GM19397 (cell line): Measurements from ENCODE around the gene SLC16A10.

ENCODE experiments used
- ATAC-seq: cut with Tn5 transposase; IDR thresholded peaks from one replicate; pipeline ENCODE4 v1.9.1; 2021; ENCODE audit warnings: mild to moderate bottlenecking, moderate library complexity; ENCODE audit not compliant: unreplicated experiment

SLC16A10 gene

DNA sequence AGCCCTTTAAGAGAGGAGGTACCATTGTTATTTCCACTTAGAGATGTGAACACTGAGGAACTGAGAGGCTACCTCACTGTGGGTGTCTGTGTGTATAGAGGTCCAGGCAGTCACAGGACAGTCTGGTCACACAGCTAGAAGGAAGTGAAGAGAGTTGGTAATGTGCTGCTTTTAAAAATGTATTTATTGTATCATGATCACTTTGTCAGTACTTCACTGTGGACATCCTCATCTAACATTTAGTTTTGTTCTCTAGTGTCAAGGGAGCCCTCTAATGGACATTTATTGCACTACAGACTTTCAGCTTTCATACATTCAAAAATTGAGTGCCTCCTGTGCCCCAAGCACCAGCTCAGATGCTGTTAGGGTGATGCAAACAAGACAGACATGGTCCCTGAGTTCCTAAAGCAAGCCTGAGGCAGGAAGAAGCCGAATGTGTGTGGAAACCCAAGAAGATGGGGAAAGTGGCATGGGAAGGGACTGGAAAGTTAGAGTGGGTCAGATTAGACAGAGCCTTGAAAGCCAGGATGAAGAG is 123.0 kb downstream of the SLC16A10 start:
- ATAC-seq = peak; percentile 57

DNA sequence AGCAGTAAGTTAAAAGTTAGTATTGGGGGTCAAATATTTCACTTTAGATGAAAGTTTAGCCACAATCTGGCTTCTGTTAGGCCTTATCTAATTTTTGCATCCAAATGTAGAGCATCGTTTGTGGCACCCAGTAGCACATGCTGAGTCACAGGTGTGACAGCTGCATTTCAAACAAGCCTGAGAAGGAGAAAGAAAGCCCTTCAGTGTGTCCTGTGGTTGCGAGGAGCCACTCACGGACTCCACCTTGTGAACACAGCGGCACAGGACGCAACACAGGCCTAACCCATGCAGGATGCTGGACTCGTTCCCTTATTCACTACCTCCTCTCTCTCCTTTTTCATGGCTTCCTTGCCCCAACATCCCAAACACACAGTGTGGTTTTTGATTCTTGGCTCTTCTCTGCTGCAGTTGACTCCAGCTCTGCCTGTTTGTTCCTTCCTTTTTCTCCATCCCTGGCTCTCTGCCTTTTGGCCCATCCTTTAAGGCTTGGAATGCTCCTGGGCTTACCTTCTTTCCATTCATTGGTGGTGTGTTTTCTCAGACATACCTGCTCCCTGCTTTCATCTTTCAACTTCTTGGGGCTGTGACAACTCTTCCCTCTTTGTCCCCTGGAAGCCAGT is 124.2 kb downstream of the SLC16A10 start:
- ATAC-seq = no peak

DNA sequence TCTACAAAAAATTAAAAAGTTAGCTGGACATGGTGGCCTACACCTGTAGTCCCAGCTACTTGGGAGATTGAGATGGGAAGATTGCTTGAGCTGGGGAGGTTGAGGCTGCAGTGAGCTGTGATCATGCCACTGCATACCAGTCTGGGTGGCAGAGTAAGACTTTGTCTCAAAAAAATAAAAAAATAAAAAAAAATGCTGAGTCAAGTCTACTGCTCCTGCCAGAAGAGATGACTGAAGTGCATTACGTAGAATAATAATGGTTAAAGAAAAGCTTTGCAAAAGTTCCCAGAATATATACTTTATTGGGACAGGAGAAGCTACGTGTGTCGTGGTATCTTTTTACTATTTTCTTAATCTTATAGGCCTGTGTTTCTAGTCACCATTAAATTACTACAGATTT is 125.3 kb downstream of the SLC16A10 start:
- ATAC-seq = no peak

DNA sequence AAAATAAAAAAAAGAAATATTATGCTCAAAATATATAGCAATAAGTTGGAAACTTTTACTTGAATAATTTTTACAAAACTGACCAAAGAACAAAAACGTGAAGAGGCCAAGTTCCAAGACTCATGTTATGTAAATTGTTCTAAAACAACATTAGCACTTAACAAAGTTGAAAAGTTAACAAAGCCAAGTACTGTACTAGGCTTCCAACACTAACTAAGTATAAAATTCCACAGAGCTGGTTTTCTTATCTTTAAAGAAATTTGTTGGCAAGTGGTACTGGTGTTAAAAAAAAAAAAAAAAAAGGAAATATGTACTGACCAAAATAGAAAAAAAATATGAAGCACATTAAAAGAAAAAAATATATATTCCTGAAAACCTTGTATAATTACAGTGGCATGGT is 127.8 kb downstream of the SLC16A10 start:
- ATAC-seq = no peak

DNA sequence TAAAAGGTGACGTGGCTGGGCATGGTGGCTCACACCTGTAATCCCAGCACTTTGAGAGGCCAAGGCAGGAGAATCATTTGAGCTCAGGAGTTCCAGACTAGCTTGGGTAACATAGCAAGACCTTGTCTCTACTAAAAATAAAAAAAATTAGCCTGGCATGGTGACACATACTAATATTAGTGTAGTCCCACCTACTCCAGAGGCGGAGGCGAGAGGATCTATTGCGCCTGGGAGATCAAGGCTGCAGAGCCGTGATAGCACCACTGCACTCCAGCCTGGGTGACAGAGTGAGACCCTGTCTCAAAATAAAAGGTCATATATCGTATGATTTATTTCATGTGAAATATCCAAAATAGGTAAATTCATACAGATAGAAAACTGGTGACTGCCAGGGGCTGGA is 132.5 kb downstream of the SLC16A10 start:
- no peak for ATAC-seq

DNA sequence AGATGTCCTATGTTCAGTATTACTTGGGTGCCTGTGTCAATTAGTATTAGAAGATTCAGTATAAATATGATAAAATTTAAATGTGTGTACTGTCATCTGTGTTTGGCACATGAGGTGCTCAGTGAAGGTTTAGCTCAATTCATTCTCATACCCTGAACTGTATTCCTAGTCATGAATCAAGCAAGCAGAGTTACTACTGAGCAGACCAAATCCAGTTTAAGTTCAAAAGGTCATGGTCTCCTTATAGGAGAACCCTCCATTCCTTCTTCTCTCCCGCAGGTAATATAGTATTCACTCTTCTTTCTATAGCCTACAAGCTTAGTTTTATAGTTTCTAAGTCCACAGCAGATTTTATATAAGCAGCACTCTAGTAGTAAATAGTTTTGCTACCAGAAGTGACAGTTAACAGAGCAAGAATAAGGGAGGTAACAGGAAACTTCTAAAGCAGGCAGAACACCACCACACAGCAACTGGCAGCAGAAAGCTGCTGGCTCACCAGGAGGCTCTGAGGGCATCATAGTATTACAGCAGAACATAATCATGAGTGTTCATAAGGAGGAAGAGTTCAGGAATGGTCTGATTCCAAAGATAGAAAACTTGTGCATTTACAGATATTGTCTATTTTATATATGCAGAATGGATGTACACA is 133.2 kb downstream of the SLC16A10 start:
- ATAC-seq = no peak

DNA sequence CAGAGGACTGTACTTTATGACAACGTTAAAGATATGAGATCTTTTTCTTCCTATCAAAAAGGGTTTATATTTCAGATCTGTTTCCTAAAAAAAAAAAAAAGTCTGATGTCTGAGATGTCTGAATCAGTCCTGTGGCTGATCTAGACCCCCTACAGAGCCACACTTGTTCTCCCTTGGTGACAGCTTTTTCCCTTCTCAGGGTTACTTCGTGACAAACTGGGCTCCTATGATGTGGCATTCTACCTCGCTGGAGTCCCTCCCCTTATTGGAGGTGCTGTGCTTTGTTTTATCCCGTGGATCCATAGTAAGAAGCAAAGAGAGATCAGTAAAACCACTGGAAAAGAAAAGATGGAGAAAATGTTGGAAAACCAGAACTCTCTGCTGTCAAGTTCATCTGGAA is 134.5 kb downstream of the SLC16A10 start:
- no peak for ATAC-seq

DNA sequence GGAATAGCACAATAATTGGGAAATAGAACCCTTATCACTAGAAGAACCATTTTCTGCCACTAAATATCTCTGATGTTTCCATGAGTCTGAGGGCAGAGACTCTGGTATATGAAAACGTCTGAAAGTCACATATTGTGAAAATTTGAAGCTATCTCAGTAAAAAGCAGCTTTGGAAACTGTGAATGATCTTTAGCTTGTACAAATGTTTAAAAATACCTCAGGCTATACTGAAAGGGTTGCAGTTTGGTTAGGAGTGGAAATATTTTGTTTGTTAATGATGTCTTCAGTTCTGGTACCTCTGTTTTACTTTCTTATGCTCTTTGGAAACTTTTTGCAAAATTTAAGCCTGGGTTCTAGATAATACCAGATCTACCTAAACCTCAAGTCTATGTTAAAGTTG is 135.0 kb downstream of the SLC16A10 start:
- ATAC-seq = no peak

DNA sequence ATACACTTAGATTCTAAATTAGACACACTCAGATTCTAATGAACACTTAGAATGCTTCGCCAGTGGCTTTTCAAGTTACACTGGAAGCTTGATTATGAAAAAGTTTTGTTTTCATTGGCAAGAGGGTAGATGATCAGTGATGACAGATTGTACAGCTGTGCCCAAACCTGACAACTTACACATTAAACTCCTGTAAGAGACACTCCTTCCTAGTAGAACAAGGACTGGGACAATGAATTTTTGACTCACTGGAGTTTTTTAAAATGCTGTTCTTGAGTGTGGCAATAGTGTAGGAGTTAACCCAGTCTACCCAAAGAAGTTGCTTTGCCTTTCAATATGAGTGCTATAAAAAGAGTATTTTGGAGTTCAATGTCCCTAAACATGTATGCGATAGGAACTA is 140.8 kb downstream of the SLC16A10 start:
- no peak for ATAC-seq

DNA sequence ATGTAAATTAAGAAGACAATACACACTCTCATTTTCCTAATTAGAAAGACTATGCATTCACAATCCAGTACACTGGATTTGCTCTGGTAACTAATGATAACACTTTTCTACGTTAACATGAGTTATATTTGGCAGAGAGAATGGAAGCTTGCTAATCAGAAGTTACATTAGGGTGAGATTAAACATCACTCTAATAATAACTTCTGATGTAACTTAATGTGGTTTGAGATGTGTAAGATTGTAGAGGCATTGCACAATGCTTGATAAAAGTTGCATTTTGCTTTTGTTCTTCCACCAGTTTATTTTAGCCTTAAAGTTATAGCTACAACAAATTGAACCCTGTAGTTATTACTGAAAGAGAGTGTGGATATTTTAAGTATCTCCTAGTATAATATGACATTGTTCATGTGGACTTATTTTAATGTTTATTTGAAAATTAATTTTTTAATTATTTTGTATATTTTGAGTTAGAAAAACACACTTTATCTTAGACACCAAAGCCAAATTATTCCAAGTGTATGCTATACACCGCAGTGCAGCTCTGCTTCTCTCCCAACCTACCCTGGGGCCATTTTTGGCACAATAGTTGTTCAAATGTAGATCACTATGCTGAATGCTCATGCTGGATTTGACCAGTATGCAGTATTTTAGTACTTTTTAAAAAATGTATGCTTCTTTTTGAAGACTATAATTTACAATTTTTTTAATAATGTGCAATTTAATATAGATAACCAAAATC is 143.2 kb downstream of the SLC16A10 start:
- ATAC-seq = no peak

DNA sequence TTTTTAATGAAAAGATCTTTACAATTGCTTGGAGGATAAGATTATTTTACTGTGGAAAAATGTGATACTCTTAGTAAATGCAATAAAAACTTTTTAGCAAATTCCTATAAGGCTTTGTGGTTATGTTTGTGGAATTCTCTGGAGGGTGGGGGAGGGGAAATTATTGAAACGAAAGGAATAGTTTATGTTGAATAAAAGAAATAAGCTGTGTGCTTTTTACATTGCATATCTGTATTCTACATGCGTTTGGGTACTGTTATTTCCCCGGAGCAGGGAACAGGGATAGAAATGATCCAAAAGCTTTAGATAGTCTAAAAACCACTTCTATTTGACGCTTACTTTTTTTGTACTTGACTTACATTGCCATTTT is 143.8 kb downstream of the SLC16A10 start:
- no peak for ATAC-seq

DNA sequence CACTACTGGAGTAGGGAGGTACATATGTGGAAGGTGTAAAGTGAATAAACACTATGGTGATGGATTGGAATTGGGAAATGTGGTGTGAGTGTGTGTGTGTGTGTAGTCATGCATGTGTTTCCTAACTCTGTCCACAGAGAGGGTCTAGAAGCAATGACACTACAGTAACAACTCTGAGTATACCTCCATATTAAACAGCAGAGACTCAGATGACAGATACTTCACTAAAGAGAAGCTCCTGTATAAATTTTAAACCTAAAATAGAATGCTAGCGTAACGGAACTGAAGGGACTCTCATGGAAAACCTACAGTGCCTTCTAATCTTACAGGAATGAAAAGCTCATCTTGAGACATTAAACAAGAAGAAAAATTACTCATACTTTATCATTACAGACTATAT is 150.5 kb downstream of the SLC16A10 start:
- ATAC-seq = no peak

DNA sequence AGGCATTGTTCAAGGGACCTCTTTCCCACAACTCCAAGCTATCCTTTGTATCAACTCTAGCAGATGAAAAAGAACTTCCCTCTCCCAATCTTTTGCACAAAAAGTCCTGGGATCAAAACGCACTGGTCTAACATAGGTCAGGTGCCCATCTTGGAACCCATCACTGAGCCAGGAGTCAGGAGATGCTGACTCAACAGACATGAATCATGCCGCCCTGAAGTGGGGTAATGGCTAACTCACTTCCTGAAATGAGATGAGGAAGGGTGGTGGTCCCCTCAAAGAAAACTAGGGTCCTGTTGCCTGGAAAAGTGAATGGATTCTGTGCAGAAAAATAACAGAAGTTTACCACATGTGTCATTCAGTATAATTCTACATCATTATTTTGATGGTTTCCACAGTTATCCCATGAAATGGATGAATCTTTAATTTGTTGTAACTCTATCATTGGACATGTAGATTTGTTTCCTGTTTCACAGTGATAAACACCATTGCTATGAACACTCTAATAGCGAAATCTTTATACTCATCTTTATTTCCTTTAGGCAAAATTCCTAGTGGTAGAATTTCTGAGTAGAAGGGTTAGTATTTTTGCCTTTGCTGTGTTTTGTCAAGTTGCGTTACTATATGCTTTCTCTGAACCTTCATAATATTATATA is 151.3 kb downstream of the SLC16A10 start:
- ATAC-seq = no peak

DNA sequence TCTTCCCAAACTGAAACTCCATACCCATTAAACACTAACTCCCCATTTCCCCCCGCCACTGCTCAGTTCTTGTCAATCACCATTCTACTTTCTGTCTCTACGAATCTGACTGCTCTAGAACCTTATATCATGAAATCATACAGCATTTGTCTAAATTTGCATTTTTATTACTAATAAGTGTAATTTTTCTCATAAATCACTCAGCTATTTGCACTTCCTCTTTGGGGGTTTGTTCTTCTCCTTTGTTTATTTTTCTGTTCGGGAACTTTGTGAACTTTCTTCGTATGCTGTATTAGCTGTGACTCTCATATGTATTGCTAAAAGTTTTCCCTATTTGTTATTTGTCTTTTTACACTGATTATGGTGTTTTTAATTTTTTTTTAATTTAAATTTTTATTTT is 152.2 kb downstream of the SLC16A10 start:
- no peak for ATAC-seq

DNA sequence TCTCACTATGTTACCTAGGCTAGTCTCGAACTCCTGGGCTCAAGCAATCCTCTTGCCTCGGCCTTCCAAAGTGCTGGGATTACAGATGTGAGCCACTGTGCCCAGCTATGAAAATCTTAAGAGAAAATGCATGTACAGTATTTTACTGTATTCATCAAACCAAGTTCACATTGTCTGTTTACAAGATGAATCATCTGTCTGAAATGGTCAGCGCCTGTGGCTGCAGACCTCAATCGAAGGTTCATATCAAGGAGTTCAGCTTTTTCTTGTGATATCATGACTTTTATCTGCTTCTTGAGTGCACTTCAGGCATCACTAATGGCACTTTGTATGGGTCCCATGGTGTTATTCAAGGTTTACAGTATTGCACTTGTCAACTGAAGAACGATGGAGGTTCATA is 155.1 kb downstream of the SLC16A10 start:
- no peak for ATAC-seq

DNA sequence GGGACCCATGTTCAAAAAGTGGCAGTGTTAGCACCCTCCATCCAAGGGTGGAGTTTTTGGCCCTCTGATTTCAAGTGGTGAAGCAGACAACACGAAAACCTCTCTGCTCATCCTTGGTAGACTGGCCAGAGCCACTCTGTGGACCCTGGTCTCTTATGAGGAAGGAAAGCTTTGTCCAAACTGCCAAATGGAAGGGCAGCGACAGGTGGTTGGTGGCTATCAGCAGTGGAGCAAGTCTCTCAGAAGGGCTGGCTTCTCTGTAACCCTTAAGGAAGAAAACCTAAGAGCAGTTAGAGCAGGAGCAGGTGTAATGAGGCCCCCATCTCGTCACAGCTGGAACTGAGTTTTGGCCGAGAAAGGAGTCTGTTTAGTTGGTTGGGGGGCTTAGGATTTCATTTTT is 155.8 kb downstream of the SLC16A10 start:
- ATAC-seq = no peak

DNA sequence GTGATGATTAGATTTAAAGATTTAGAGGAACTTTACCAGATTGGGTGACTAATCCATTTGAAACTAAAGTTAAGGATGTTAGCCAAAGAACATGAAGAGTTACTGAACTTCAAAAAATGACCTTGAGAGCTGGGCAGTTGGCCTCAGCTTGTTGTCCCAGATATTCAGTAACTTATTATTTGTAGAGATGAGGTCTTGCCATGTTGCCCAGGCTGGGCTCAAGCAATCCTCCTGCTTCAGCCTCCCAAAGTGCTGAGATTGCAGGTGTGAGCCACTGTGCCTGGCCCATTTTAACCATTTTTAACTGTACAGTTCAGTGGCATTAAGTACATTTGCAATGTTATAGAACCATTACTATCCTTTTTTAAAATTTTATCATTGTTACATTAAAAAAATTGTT is 161.5 kb downstream of the SLC16A10 start:
- ATAC-seq = no peak

DNA sequence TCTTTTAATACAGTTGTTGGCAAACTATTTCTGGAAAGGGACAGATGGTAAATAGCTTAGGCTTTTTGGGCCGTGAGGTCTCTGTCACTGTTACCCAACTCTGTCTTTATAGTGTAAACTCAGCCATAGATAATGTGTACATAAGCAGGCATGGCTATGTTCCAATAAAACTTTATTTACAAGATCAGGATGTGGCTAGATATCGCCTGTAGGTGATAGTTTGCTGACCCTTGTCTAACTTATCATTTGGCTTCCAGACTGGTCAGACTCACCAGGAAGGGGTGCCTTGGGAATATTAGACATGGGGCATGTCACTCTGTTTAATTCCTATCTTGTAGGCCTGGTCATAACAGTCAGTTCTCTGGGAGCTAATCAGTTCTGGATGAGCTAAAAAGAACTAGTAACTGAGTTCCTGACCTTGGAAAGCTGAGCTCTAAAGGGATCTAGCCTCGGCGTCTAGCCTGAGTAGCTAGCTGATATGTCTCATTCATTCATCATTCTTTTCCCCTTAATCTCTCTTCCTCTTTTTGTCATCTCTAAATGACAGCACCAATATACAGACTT is 163.6 kb downstream of the SLC16A10 start:
- no peak for ATAC-seq

DNA sequence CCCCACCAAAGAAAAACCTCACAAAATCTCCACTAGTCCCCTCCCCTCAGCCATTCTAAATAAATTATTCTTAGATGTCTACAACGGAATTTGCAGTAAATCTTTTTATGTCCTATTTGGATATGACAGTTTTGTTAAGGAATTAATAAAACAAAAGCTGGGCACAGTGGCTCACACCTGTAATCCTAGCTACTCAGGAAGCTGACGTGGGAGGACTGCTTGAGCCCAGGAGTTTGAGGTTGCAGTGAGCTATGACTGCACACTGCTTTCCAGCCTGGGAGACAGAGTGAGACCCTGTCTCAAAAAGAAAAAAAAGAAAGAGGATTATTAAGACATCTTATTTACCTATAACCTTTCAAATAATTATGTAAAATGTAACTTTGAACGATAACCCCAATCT is 165.4 kb downstream of the SLC16A10 start:
- no peak for ATAC-seq

DNA sequence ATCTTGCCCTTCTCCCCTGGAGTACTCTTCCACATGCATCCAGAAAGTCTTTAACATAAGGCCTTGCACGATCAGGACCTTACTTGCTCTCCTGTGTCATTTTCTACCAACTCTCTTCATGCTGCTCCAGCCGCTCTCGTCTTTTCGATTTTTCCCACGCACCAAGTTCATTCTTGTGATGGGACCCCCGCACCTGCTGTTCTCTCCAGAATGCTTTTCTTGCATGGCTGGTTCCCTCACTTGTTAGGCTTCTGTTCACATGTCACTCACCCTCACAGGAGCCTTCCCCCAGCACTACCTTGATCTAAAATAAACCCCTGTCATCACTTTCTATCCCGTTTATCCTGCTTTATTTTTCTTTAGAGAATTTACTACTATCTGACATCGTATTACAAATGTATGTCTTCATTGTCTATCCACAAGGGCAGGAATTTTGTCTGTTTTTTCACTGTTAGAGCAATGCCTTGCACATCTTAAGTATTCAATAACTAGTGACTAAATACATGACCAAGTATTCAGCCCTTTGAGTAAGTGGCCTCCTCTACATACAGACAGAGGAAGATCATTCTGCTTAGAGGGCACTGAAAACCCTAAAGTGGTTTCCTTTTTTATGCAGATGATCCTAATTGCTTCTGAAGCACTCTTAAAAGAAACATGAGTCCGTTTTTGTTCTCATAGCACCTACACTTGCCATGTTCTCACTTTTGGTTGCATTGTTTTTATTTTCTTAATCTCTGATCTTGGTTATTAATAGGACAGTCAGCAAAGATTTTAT is 166.9 kb downstream of the SLC16A10 start:
- ATAC-seq = no peak

DNA sequence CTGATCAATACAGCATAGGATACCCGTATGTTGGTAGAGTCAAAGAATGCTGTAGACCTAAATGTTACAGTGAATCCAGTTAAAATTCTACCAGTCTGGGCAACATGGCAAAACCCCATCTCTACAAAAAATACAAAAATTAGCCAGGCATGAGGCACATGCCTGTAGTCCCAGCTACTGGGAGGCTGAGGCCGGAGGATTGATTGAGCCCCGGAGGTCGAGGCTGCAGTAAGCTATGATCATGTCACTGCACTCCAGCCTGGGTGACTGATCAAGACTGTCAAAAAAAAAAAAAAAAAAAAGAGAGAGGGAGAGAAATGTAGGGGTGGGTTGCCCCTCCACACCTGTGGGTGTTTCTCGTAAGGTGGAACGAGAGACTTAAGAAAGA is 167.5 kb downstream of the SLC16A10 start:
- no peak for ATAC-seq
